ENCODE measurements around the gene JAM3. TPM values are rescaled to one million over a fixed set of nuclear protein-coding genes. Genes with fewer than 3 reads are reported as not detected.

The JAM3 gene
- total RNA-seq, 1 donor from 2014 or later = 438 TPM

GRCh38 chr11:134146598-134146997 lies 77.7 kb downstream of the JAM3 start:
- Mint-ChIP-seq H3K27me3 (ENCODE audit: unreplicated experiment) (peaks cover 11% of the 10 kb centered on the region), H3K9me3 (ENCODE audit: unreplicated experiment) (no peaks in the 10 kb centered on the region), H3K27ac (ENCODE audit: unreplicated experiment) (no peak overlapping the region), H3K4me1 (ENCODE audit: unreplicated experiment) (peaks cover 33% of the 10 kb centered on the region), H3K36me3 (ENCODE audit: low read depth, unreplicated experiment) (peaks cover 75% of the 10 kb centered on the region), H3K4me3 (ENCODE audit: unreplicated experiment) (peak overlapping the region; percentile 53)
- no peak for DNase-seq (ENCODE audit: low spot score)
- TF ChIP-seq CTCF (IDR thresholded peaks at IDR 0.05; ENCODE audit: unreplicated experiment) = no peak

- no peak for DNase-seq (ENCODE audit: low spot score)
- peaks cover 19% of the 10 kb centered on the region for H3K27me3 Mint-ChIP-seq (ENCODE audit: unreplicated experiment)
- H3K9me3 Mint-ChIP-seq (ENCODE audit: unreplicated experiment) = no peaks in the 10 kb centered on the region
- H3K36me3 Mint-ChIP-seq (ENCODE audit: low read depth, unreplicated experiment) = peaks cover 64% of the 10 kb centered on the region
- TF ChIP-seq CTCF (IDR thresholded peaks at IDR 0.05; ENCODE audit: unreplicated experiment) = no peak
- peaks cover 29% of the 10 kb centered on the region for H3K4me1 Mint-ChIP-seq (ENCODE audit: unreplicated experiment)
- no peak overlapping the region for H3K27ac Mint-ChIP-seq (ENCODE audit: unreplicated experiment)
- H3K4me3 Mint-ChIP-seq (ENCODE audit: unreplicated experiment) = no peak overlapping the region
These were observed 80.5 kb downstream of the JAM3 start for GRCh38 chr11:134149371-134149770.

- DNase-seq (ENCODE audit: low spot score) = no peak
- no peak for TF ChIP-seq CTCF (IDR thresholded peaks at IDR 0.05; ENCODE audit: unreplicated experiment)
- H3K4me3 Mint-ChIP-seq (ENCODE audit: unreplicated experiment) = no peak overlapping the region
- peaks cover 29% of the 10 kb centered on the region for H3K4me1 Mint-ChIP-seq (ENCODE audit: unreplicated experiment)
- peaks cover 64% of the 10 kb centered on the region for H3K36me3 Mint-ChIP-seq (ENCODE audit: low read depth, unreplicated experiment)
- no peak overlapping the region for H3K27ac Mint-ChIP-seq (ENCODE audit: unreplicated experiment)
- H3K27me3 Mint-ChIP-seq (ENCODE audit: unreplicated experiment) = peaks cover 21% of the 10 kb centered on the region
- H3K9me3 Mint-ChIP-seq (ENCODE audit: unreplicated experiment) = no peaks in the 10 kb centered on the region
These were observed 81.5 kb downstream of the JAM3 start for GRCh38 chr11:134150195-134150903.

GRCh38 chr11:134151083-134151747 lies 82.3 kb downstream of the JAM3 start:
- no peaks in the 10 kb centered on the region for H3K9me3 Mint-ChIP-seq (ENCODE audit: unreplicated experiment)
- peaks cover 21% of the 10 kb centered on the region for H3K27me3 Mint-ChIP-seq (ENCODE audit: unreplicated experiment)
- peaks cover 32% of the 10 kb centered on the region for H3K4me1 Mint-ChIP-seq (ENCODE audit: unreplicated experiment)
- TF ChIP-seq CTCF (IDR thresholded peaks at IDR 0.05; ENCODE audit: unreplicated experiment) = no peak
- no peak for DNase-seq (ENCODE audit: low spot score)
- no peak overlapping the region for H3K27ac Mint-ChIP-seq (ENCODE audit: unreplicated experiment)
- peak overlapping the region; percentile 77 for H3K4me3 Mint-ChIP-seq (ENCODE audit: unreplicated experiment)
- H3K36me3 Mint-ChIP-seq (ENCODE audit: low read depth, unreplicated experiment) = peaks cover 71% of the 10 kb centered on the region

GRCh38 chr11:134152696-134153095 lies 83.8 kb downstream of the JAM3 start:
- Mint-ChIP-seq H3K9me3 (ENCODE audit: unreplicated experiment) (no peaks in the 10 kb centered on the region), H3K27ac (ENCODE audit: unreplicated experiment) (no peak overlapping the region), H3K27me3 (ENCODE audit: unreplicated experiment) (peaks cover 26% of the 10 kb centered on the region), H3K4me3 (ENCODE audit: unreplicated experiment) (peak overlapping the region; percentile 25), H3K4me1 (ENCODE audit: unreplicated experiment) (peaks cover 32% of the 10 kb centered on the region), H3K36me3 (ENCODE audit: low read depth, unreplicated experiment) (peaks cover 72% of the 10 kb centered on the region)
- DNase-seq (ENCODE audit: low spot score) = no peak
- no peak for TF ChIP-seq CTCF (IDR thresholded peaks at IDR 0.05; ENCODE audit: unreplicated experiment)

Data from endothelial cell (in vitro differentiated cells).